Heart left ventricle (tissue), 16 donors: Measurements from ENCODE around the gene GNG10. TPM values are rescaled to one million over a fixed set of nuclear protein-coding genes. Genes with fewer than 3 reads are reported as not detected.

ENCODE experiments used
- ATAC-seq, 4 donors: fragments of 200-7000 bp; cut with Tn5 transposase; one replicate each; pipeline ENCODE4 v1.9.1; 2020 to 2022; ENCODE audit warnings: moderate library complexity in 4 of 4, mild to moderate bottlenecking in 3 of 4, moderate number of reproducible peaks in 1 of 4
- DNase-seq, 5 donors: peaks; one replicate each; pipeline ENCODE4 v3.0.0-alpha.2; 2020
- H3K27ac ChIP-seq, 12 donors: fragments of 200-600 bp; sonication (generic) in 4 of 12; one replicate each; pipeline versions ENCODE4 v1.5.0 to v1.8.0; 2016 to 2022; ENCODE audit warnings: mild to moderate bottlenecking in 2 of 12
- H3K27me3 ChIP-seq, 9 donors: fragments of 200-600 bp; sonication (generic) in 2 of 9; one replicate each; pipeline versions ENCODE4 v1.5.1 to v1.8.0; 2016 to 2022; ENCODE audit warnings: mild to moderate bottlenecking in 3 of 9
- H3K36me3 ChIP-seq, 9 donors: fragments of 200-600 bp; sonication (generic) in 2 of 9; one replicate each; pipeline versions ENCODE4 v1.5.0 to v1.8.0; 2018 to 2022; ENCODE audit warnings: mild to moderate bottlenecking in 2 of 9
- H3K4me1 ChIP-seq, 12 donors: fragments of 200-600 bp; sonication (generic) in 4 of 12; one replicate each; pipeline versions ENCODE4 v1.5.0 to v1.8.0; 2016 to 2022; ENCODE audit warnings: mild to moderate bottlenecking in 3 of 12
- H3K4me3 ChIP-seq, 12 donors: fragments of 200-600 bp; sonication (generic) in 4 of 12; one replicate each; pipeline versions ENCODE4 v1.5.0 to v1.8.0; 2017 to 2022; ENCODE audit warnings: mild to moderate bottlenecking in 9 of 12, moderate library complexity in 4 of 12
- H3K9me3 ChIP-seq, 12 donors: fragments of 200-600 bp; sonication (generic) in 4 of 12; one replicate each; pipeline versions ENCODE4 v1.5.0 to v1.8.0; 2016 to 2022; ENCODE audit warnings: mild to moderate bottlenecking in 1 of 12
- CTCF ChIP-seq, 12 donors: fragments of 200-600 bp; sonication (generic) in 4 of 12; IDR thresholded peaks; one replicate each; pipeline versions ENCODE4 v1.5.0 to v1.8.0; 2018 to 2022; ENCODE audit warnings: antibody characterized with exemption in 12 of 12, mild to moderate bottlenecking in 5 of 12
- POLR2A ChIP-seq, 2 donors: fragments of 450-650 bp; IDR thresholded peaks; one replicate each; pipeline ENCODE4 v1.6.1; 2017; ENCODE audit warnings: antibody characterized with exemption in 2 of 2, mild to moderate bottlenecking in 2 of 2, moderate library complexity in 2 of 2
- WGBS, 4 donors: extraction: QIAGEN DNeasy Blood & Tissue Kit in 2 of 4; methylation state at CpG; one replicate each; pipeline versions ENCODE4 v1.1.5 to v1.1.7; 2013 to 2018; 5-methylcytosine and 5-hydroxymethylcytosine counted together
- intact Hi-C, 10 donors: fragments of 100-400 bp; cut with DNase I; formaldehyde crosslinking; loops; one replicate each; pipeline versions ENCODE4 v1.11.1 to v1.14.2; 2022
- polyA plus RNA-seq, 2 donors: library from polyadenylated mRNA; stranded (reverse); fragments of 200-250 nt; gene quantifications; one replicate each; pipeline ENCODE4 v1.2.3, GENCODE V29; 2013
- total RNA-seq, 9 donors: library from RNA; depleted of rRNA in 2 of 9; stranded (reverse); fragments of >200 nt in 2 of 9; fragmentation: NEBNext Ultra II Directional in 3 of 9; extraction: Animal tissue kit (Norgen Biotek cat#: 25700) in 3 of 9; gene quantifications; one replicate each; pipeline versions ENCODE4 v1.1.0 to v1.2.4, GENCODE V29; 2016 to 2023
- donor health status: ischemic (EF 13 %, LVEDD 7.1; RV severe dilation, severe dysfunction).
- donor health status: healthy with polysubstance abuse.
- donor health status: DM: no; HTN: yes; CAD: no.
- donor health status: DM: no; HTN: no; CAD: no.
- donor health status: ischemic (EF 25% LVEDD 6.9; RV normal size, moderate dysfunction).
- donor health status: ischemic (EF 25% LVEDD 5.7; RV mildly dilated, moderate dysfunction).
- donor health status: healthy.
- donor health status: DM: yes; HTN: yes; CAD: no.
- donor health status: ischemic (EF 35%, LVEDD 5.7; RV mildly dilated, moderate dysfunction).
- donor health status: nonischemic (EF 11% LVEDD 7.7; RV severe dilation, severe dysfunction).
- donor health status: DM: yes; HTN: yes; CAD: no.
- donor health status: PGD.
- donor health status: ischemic (EF 29% LVEDD 5.4; RV normal size, mild dysfunction).
- donor health status: nonischemic (EF 23%, LVEDD 6.1; RV moderate dilation, normal function).

GNG10 gene
- total and polyA plus RNA-seq, 11 donors: 23.9 to 51.5 (median 31.3) TPM

- no peak for DNase-seq
- no peak for TF ChIP-seq POLR2A (IDR thresholded peaks at IDR 0.05)
- no peak for TF ChIP-seq CTCF (IDR thresholded peaks at IDR 0.05)
- Histone ChIP-seq H3K9me3 (no peaks in the 10 kb centered on the region), H3K4me3 (no peak overlapping the region), H3K4me1 (peaks cover 0 to 22% (median 14%) of the 10 kb centered on the region in 12 donors), H3K27me3 (no peaks in the 10 kb centered on the region), H3K27ac (no peak overlapping the region), H3K36me3 (peaks cover 0 to 16% (median 9%) of the 10 kb centered on the region in 9 donors)
- WGBS, 4 donors: 66 to 79% (median 68%) methylated on average over 8 of the region's 8 CpGs
- intact Hi-C loops: no loop called here
- no peak for ATAC-seq
These were observed 2.5 kb upstream of the GNG10 start for GRCh38 chr9:111658943-111659342.

GRCh38 chr9:111659691-111660090 is 1.7 kb upstream of the GNG10 start:
- 94 to 98% (median 95%) methylated on average over 3 of the region's 3 CpGs for WGBS, 4 donors
- intact Hi-C loops: no loop called here
- Histone ChIP-seq H3K4me1 (peaks cover 0 to 25% (median 14%) of the 10 kb centered on the region in 12 donors), H3K9me3 (no peaks in the 10 kb centered on the region), H3K27me3 (no peaks in the 10 kb centered on the region), H3K27ac (no peak overlapping the region), H3K4me3 (no peak overlapping the region), H3K36me3 (peaks cover 0 to 13% (median 3%) of the 10 kb centered on the region in 9 donors)
- no peak for TF ChIP-seq CTCF (IDR thresholded peaks at IDR 0.05)
- no peak for TF ChIP-seq POLR2A (IDR thresholded peaks at IDR 0.05)
- DNase-seq: no peak
- no peak for ATAC-seq

- 1% methylated on average over 33 to 57 of the region's 57 CpGs for WGBS, 4 donors
- ATAC-seq (peak; percentile 60 to 81 (median 76)), DNase-seq (peak; percentile 42 to 71 (median 46))
- peaks cover 0 to 25% (median 14%) of the 10 kb centered on the region in 12 donors for H3K4me1 ChIP-seq
- intact Hi-C loops: no loop called here
- H3K4me3 ChIP-seq: peak overlapping the region; percentile 61 to 97 (median 78)
- H3K36me3 ChIP-seq: peaks cover 0 to 21% (median 4%) of the 10 kb centered on the region in 9 donors
- no peak for TF ChIP-seq POLR2A (IDR thresholded peaks at IDR 0.05)
- no peak for TF ChIP-seq CTCF (IDR thresholded peaks at IDR 0.05)
- H3K27ac ChIP-seq: peak overlapping the region; percentile 40 to 89 (median 74)
- H3K9me3 ChIP-seq: no peaks in the 10 kb centered on the region
- no peaks in the 10 kb centered on the region for H3K27me3 ChIP-seq
These were observed 557 bp downstream of the GNG10 start for GRCh38 chr9:111661802-111662521.

GRCh38 chr9:111662576-111663300 is 1.3 kb downstream of the GNG10 start:
- ATAC-seq (peak in 1 of 4 donors; percentile 23), DNase-seq (no peak)
- no peaks in the 10 kb centered on the region for H3K27me3 ChIP-seq
- H3K27ac ChIP-seq: peak overlapping the region in 11 of 12 donors; percentile 40 to 89 (median 74)
- 24 to 32% (median 29%) methylated on average over 7 of the region's 7 CpGs for WGBS, 4 donors
- TF ChIP-seq CTCF (IDR thresholded peaks at IDR 0.05) (no peak), POLR2A (IDR thresholded peaks at IDR 0.05) (no peak)
- intact Hi-C loops: no loop called here
- no peaks in the 10 kb centered on the region for H3K9me3 ChIP-seq
- H3K4me3 ChIP-seq: peak overlapping the region in 10 of 12 donors; percentile 70 to 97 (median 78)
- H3K36me3 ChIP-seq: peaks cover 0 to 29% (median 12%) of the 10 kb centered on the region in 9 donors
- H3K4me1 ChIP-seq: peaks cover 0 to 25% (median 14%) of the 10 kb centered on the region in 12 donors
